GM18909 (cell line): Measurements from ENCODE around the gene CDC34.

Source experiments
- ATAC-seq: cut with Tn5 transposase; IDR thresholded peaks from one replicate; pipeline ENCODE4 v1.9.1; 2021; ENCODE audit warnings: mild to moderate bottlenecking; ENCODE audit not compliant: unreplicated experiment, poor library complexity

The CDC34 gene

GRCh38 chr19:496986-497385, 34.6 kb upstream of the CDC34 start:
- ATAC-seq = no peak

GRCh38 chr19:497491-497868, 34.1 kb upstream of the CDC34 start:
- no peak for ATAC-seq

GRCh38 chr19:497869-498510, 33.6 kb upstream of the CDC34 start:
- ATAC-seq = no peak

DNA sequence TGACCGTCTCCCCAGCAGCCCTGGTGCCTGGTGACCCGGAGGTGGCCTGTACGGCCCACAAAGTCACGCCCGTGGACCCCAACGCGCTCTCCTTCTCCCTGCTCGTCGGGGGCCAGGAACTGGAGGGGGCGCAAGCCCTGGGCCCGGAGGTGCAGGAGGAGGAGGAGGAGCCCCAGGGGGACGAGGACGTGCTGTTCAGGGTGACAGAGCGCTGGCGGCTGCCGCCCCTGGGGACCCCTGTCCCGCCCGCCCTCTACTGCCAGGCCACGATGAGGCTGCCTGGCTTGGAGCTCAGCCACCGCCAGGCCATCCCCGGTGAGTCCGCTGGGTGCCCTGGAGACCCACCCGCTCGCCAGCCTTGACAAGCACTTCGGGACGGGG, 33.1 kb upstream of the CDC34 start:
- no peak for ATAC-seq

GRCh38 chr19:498977-499623, 32.5 kb upstream of the CDC34 start:
- no peak for ATAC-seq

DNA sequence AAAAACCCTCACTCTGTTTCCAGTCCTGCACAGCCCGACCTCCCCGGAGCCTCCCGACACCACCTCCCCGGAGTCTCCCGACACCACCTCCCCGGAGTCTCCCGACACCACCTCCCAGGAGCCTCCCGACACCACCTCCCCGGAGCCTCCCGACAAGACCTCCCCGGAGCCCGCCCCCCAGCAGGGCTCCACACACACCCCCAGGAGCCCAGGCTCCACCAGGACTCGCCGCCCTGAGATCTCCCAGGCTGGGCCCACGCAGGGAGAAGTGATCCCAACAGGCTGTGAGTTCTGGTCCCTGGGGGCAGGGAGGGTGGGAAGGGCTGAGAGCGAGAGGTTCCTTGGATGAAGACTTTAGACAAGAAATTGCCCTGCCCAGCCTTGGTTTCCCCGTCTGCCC, 29.9 kb upstream of the CDC34 start:
- no peak for ATAC-seq

DNA sequence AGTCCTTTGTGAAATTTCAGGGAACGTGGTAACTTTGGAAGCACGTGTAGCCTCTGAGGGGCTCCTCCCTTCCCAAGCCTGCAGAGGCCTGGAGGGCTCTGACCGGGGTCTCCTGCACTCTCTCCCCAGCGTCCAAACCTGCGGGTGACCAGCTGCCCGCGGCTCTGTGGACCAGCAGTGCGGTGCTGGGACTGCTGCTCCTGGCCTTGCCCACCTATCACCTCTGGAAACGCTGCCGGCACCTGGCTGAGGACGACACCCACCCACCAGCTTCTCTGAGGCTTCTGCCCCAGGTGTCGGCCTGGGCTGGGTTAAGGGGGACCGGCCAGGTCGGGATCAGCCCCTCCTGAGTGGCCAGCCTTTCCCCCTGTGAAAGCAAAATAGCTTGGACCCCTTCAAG, 26.9 kb upstream of the CDC34 start:
- no peak for ATAC-seq

DNA sequence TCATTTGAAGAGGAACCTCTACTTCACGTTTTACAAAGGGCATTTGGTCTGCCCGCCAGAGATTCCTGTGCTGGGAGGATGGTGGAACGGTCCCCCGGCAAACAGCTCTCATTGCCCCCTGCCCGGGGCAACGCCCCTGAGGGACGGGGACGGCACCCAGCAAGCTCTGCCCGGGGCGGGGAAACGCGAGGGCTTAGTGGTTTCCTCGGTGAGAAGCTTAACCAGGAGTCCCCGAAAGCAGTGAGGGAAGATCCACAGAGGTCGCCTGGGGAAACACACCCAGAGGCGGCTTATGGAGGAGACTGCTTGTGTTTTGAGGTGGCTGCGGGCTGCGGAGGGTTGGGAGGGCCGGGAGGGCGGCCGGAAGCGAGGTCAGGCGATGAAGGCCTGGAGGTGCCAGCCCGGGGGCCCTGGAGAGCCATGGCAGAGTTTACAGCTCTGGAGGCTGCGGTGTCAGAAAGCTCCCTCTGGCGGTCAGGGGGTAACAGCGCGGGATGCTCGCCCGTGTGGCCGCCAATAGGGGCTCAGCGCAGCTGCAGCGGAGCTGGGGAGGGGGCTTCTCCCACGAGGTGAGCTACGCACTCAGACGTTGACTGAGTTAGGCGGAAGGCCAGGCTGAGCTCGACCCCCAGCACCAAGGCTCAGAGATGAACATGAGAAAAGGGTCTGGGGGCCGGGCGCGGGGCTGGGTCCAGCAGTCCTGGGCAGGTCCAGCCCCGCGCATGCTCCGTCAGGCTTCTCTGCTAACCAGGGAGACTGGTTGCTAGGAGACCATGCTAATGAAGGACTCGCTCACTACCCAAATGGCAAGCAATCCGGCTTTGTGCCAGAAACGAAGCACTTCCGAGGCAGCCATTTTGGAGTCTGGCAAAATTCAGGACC, 24.9 kb upstream of the CDC34 start:
- ATAC-seq = peak; percentile 65

GRCh38 chr19:507286-508203, 24.0 kb upstream of the CDC34 start, which contains the start of gene TPGS1:
Gene TPGS1, plus strand, starts transcription at chr19:507497. Its CDS starts 10 bp downstream, at chr19:507507.
- ATAC-seq = peak; percentile 59

DNA sequence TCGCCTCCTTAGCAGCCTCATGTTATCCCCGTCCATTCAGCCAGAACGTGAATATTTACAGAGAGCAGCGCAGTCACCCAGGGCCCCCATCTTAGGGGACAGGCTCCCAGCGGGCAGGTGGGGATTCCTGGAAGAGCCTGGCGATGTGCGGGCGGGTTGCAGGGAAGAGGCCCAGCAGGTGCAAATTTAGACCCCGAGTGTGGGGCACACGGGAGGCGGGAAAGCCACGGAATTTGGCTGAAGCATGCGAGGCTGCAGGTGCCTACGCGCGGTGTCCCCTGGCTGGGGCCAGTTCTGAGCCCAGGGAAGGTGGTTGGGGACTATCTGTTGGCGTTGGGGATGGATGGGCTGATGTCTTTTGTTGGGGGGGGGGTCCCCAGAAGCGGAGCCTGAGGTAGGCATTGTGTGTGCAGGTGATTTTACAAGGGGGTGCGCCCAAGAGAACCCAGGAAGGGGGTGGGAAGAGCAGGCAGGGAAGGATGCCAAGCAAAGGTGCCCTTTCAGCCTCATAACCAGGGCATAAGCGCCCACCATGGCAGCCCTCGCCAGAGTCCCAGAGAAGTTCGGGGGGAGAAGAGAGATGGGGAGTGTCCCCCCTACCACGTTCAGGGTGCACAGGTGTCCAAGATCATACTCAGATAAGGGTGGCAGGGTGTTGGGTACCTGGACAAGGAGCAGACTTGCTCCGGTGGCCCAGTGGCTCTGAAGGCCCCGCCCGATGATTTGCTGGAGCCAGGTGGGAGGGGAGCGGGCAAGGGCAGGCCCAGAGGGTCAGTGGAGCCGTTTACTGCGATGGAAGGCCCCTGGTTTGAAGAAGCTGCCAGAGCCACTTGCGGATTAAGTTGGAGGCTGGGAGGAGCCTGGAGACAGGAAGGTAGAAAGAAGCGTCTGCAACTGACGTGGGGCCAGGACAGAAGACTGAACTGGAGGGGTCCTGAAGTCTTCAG, 23.1 kb upstream of the CDC34 start:
- no peak for ATAC-seq

DNA sequence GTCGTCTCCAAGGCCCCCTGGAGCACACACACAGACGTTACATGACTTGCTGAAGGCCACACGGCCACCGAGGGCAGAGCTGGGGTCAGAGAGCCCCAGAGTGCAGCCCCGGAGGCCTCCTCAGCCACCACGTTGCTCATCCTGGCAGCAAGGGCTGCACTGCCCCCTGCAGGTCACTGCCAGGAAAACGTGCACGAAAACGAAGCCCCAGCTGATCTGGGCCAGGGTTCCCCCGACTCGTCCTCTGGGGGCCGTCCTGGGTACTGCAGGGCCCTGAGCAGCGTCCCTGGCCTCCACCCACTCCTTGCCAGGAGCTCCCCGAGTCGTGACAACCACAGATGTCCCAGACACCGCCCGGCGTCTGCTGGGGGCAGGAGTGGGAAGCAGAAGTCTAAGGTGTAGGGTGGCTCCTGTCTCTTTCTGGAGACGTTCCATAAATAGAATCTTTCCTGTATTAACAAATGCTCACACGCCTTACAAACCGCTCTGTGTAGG, 20.9 kb upstream of the CDC34 start:
- peak; percentile 38 for ATAC-seq

GRCh38 chr19:511101-511851, 20.3 kb upstream of the CDC34 start:
- ATAC-seq = no peak

DNA sequence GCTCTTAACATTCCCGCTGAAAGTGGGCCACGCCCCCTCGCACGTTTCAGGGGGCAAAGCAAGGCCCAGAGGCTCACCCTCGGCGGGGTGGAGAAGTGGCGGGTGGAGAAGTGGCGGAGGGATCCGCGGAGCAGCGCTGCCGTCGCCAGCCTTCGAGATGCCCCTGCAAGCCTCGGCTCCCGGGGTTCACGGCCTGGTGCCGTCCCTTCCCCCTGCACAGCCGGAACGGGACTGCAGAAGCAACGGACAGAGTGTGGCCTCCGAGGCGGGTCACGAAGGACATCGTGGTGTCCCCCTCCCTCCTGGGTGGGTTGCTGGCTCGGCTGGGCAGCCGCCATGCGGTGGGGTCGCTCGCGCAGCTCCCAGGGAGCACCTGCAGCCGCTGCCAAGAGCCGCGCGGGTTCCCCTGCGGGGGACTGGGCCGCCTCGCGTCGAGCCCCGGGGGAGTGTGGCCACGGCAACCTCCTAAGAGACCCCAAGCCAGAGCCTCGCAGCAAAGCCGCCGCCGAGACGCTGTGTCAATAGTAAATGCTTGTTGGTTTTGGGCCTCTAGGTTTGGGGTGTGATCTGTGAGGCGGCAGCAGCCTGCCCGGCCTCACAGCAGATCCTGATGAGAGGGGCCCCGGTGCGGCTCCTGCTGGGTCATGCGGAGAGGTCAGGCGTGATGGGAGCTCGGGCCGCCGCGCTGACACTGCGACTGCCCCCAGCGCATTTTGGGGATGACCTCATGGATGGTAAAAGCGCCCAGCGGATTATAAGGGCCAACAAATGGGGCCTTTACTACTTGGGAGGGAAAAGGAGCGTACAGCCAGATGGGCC, 18.8 kb upstream of the CDC34 start:
- no peak for ATAC-seq

- no peak for ATAC-seq
Observed at GRCh38 chr19:513368-514165, 18.0 kb upstream of the CDC34 start.

DNA sequence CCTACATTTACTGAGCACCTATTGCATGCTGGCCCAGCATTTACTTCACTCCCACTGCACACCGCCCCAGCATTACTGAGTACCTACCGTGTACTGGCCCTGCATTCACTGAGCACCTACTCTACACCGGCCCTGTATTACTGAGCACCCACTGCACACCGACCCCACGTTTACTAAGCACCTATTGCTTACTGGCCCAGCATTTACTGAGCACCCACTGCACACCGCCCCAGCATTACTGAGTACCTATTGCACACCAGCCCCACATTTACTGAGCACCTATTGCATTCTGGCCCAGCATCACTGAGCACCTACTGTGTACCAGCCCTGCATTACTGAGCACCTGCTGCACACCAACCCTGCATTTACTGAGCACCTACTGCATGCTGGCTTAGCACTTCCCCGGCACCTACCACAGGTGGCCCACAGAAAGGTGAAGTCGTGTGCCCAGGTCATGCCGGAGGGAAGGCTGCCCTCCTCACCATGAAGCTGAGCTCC, 17.3 kb upstream of the CDC34 start:
- no peak for ATAC-seq

DNA sequence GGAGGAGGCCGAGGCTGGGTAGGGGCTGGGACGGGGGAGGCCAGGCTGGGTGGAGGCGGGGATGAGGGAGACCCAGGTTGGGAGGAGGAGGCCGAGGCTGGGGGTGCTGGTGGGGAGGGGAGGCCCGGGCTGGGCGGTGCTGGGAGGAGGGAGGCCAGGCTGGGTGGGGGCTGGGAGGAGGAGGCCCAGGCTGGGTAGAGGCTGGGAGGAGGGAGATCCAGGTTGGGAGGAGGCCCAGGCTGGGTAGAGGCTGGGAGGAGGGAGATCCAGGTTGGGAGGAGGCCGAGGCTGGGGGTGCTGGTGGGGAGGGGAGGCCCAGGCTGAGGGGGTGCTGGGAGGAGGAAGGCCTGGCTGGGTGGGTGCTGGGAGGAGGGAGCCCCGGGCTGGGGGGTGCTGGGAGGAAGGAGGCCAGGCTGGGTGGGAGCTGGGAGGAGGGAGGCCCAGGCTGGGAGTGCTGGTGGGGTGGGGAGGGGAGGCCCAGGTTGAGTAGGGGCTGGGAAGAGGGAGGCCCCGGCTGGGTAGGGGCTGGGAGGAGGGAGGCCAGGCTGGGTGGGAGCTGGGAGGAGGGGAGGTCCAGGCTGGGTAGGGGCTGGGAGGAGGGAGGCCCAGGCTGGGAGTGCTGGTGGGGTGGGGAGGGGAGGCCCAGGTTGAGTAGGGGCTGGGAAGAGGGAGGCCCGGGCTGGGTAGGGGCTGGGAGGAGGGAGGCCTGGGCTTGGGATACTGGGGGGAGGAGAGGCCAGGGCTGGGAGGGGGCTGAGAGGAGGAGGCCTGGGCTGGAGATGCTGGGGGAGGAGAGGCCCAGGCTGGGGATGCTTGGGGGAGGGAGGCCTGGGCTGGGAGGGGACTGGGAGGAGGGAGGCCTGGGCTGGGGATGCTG, 13.6 kb upstream of the CDC34 start:
- no peak for ATAC-seq
